Stimulated activated CD4-positive, alpha-beta T cell treated with anti-CD3 and anti-CD28 coated beads, Interleukin-15, amount 100 ng/mL, for 24 hours (primary cell): ENCODE measurements around the gene ATF6.

Experiments used
- DNase-seq: peaks from one replicate; pipeline ENCODE4 v3.0.0-alpha.2; 2020

Gene ATF6

GRCh38 chr1:161978011-161978790 is 212.1 kb downstream of the ATF6 start:
- no peak for DNase-seq

GRCh38 chr1:161981126-161981525 is 215.0 kb downstream of the ATF6 start:
- DNase-seq, result no peak

GRCh38 chr1:161981735-161982506 is 215.8 kb downstream of the ATF6 start:
- DNase-seq, result no peak

- no peak for DNase-seq
Observed at GRCh38 chr1:161982507-161982895, 216.4 kb downstream of the ATF6 start.

GRCh38 chr1:161982917-161983316 is 216.8 kb downstream of the ATF6 start:
- DNase-seq, result no peak

- DNase-seq, result no peak
Observed at GRCh38 chr1:161983725-161984124, 217.6 kb downstream of the ATF6 start.

GRCh38 chr1:161985301-161985822 is 219.2 kb downstream of the ATF6 start:
- no peak for DNase-seq

GRCh38 chr1:161986328-161986727 is 220.2 kb downstream of the ATF6 start:
- no peak for DNase-seq

GRCh38 chr1:161987303-161987702 is 221.2 kb downstream of the ATF6 start:
- no peak for DNase-seq

- DNase-seq, result no peak
Observed at GRCh38 chr1:161987872-161988271, 221.8 kb downstream of the ATF6 start.

GRCh38 chr1:161988413-161988812 is 222.3 kb downstream of the ATF6 start:
- no peak for DNase-seq

GRCh38 chr1:161989108-161989507 is 223.0 kb downstream of the ATF6 start:
- no peak for DNase-seq

GRCh38 chr1:161989786-161990185 is 223.7 kb downstream of the ATF6 start:
- DNase-seq, result no peak

GRCh38 chr1:161993576-161993975 is 227.5 kb downstream of the ATF6 start:
- no peak for DNase-seq

- no peak for DNase-seq
Observed at GRCh38 chr1:161994175-161994668, 228.1 kb downstream of the ATF6 start.

GRCh38 chr1:161997152-161997551 is 231.0 kb downstream of the ATF6 start:
- no peak for DNase-seq

- DNase-seq, result no peak
Observed at GRCh38 chr1:161998811-161999210, 232.7 kb downstream of the ATF6 start.

GRCh38 chr1:161999301-162000052 is 233.4 kb downstream of the ATF6 start:
- DNase-seq, result no peak

- no peak for DNase-seq
Observed at GRCh38 chr1:162000053-162000420, 233.9 kb downstream of the ATF6 start.

- no peak for DNase-seq
Observed at GRCh38 chr1:162003061-162003829, 237.1 kb downstream of the ATF6 start.

GRCh38 chr1:162003830-162004215 is 237.7 kb downstream of the ATF6 start:
- DNase-seq, result no peak

- DNase-seq, result no peak
Observed at GRCh38 chr1:162004441-162004950, 238.4 kb downstream of the ATF6 start.
